A172 (cell line): ENCODE results near the gene GBGT1. TPM values are rescaled to one million over a fixed set of nuclear protein-coding genes. Genes with fewer than 3 reads are reported as not detected.

Experiments used
- DNase-seq: peaks from one replicate; pipeline ENCODE4 v3.0.0-alpha.2; 2015; ENCODE audit warnings: low spot score
- total RNA-seq: library from RNA; depleted of rRNA; stranded (reverse); fragments of >200 nt; shearing (Covaris generic); gene quantifications from 2 replicates; pipeline ENCODE4 v1.2.3, GENCODE V29; 2014

GBGT1 gene
- total RNA-seq, 1 experiment from 2014 or later: 3.1 TPM

- DNase-seq: no peak
These were observed 20.0 kb downstream of the GBGT1 start for GRCh38 chr9:133143639-133144141.

- no peak for DNase-seq
These were observed 20.8 kb downstream of the GBGT1 start for GRCh38 chr9:133142684-133143622.

- DNase-seq: no peak
These were observed 21.7 kb downstream of the GBGT1 start for GRCh38 chr9:133141833-133142595.

- no peak for DNase-seq
These were observed 23.1 kb downstream of the GBGT1 start for GRCh38 chr9:133140606-133141005.

GRCh38 chr9:133140174-133140505, 23.6 kb downstream of the GBGT1 start:
- DNase-seq: no peak

GRCh38 chr9:133139246-133140173, 24.2 kb downstream of the GBGT1 start:
- no peak for DNase-seq

- no peak for DNase-seq
These were observed 26.1 kb downstream of the GBGT1 start for GRCh38 chr9:133137451-133138231.

GRCh38 chr9:133135146-133135745, 28.5 kb downstream of the GBGT1 start:
- DNase-seq: peak; percentile 99

- no peak for DNase-seq
These were observed 29.1 kb downstream of the GBGT1 start for GRCh38 chr9:133134388-133135145.

GRCh38 chr9:133133681-133134387, 29.9 kb downstream of the GBGT1 start:
- peak; percentile 99 for DNase-seq

GRCh38 chr9:133132174-133132573, 31.5 kb downstream of the GBGT1 start:
- DNase-seq: no peak

GRCh38 chr9:133131506-133131905, 32.2 kb downstream of the GBGT1 start:
- DNase-seq: no peak

- DNase-seq: no peak
These were observed 32.9 kb downstream of the GBGT1 start for GRCh38 chr9:133130685-133131244.

GRCh38 chr9:133129001-133129795, 34.5 kb downstream of the GBGT1 start:
- DNase-seq: no peak

- DNase-seq: no peak
These were observed 35.6 kb downstream of the GBGT1 start for GRCh38 chr9:133128152-133128551.

GRCh38 chr9:133127340-133127981, 36.3 kb downstream of the GBGT1 start:
- DNase-seq: no peak

GRCh38 chr9:133126697-133127339, 36.9 kb downstream of the GBGT1 start:
- no peak for DNase-seq
